ENCODE measurements around the gene SEPTIN2. TPM values are rescaled to one million over a fixed set of nuclear protein-coding genes. Genes with fewer than 3 reads are reported as not detected.

SEPTIN2 gene
- total RNA-seq, 2 donors from 2014 or later, result 226 to 271 TPM

DNA sequence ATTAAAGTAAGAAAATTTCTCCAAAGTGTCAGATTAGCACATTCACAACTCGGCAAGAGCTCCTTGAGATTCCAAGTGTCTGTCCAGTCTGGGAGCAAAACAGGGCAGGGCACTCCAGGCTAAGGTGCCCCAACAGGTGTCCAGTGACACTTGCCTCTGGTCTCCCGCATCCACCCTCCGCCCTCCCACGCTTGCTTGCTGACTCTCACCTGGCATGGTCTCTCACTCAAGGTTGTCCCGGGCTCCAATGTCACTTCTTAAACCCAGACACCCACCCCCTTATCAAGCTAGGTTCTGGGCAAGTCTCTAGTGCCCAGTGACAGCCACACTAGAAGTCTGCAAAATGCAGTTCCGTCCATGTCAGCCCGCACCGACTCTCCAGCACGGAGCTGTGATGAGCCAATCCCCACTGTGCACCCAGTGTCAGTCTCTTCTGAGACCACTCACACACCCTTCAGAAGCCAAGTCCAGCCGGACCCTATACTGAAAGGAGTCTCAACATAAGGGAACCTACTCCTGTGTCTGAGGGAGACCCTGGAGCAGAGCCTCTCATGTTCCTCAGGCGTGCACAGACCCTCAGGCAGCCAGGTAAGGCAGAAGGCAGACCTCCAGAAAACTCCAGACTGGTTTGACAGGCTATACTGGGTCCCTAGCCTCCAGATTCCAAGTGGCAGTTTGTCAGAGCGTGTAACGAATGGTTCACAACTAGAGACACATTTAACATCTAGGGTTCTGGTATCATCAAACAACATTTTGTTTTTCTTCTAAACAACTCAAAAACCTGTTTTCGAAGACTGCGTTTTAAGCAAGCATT lies 45.8 kb upstream of the SEPTIN2 start:
- Histone ChIP-seq H3K27me3 (no peaks in the 10 kb centered on the region), H3K36me3 (replicated peaks in 1 of 2; ENCODE audit: insufficient read depth in 1 of 2, low read depth in 2 of 2) (peaks cover 0 to 15% of the 10 kb centered on the region in 2 donors), H3K4me3 (no peak overlapping the region), H3K27ac (peak overlapping the region in 2 of 4 donors; percentile 93 to 99), H3K9me3 (no peaks in the 10 kb centered on the region), H3K4me1 (peaks cover 59% of the 10 kb centered on the region)
- ATAC-seq (no peak), DNase-seq (peak in 3 of 4 donors; percentile 35 to 53 (median 37))
- WGBS, 2 donors, result 27 to 50% methylated on average over 15 of the region's 15 CpGs
- TF ChIP-seq POLR2A (IDR thresholded peaks at IDR 0.05) (no peak), CTCF (IDR thresholded peaks at IDR 0.05) (no peak)
- intact Hi-C loops (cut with DNase I), result no loop called here

GRCh38 chr2:241270531-241270930 lies 45.2 kb upstream of the SEPTIN2 start:
- intact Hi-C loops (cut with DNase I), result no loop called here
- H3K4me3 ChIP-seq, result peak overlapping the region in 1 of 2 donors; percentile 63
- H3K4me1 ChIP-seq, result peaks cover 59% of the 10 kb centered on the region
- DNase-seq, result no peak
- H3K27ac ChIP-seq, result peak overlapping the region in 3 of 4 donors; percentile 93 to 99 (median 99)
- peaks cover 0 to 10% of the 10 kb centered on the region in 2 donors for H3K36me3 ChIP-seq (replicated peaks in 1 of 2; ENCODE audit: insufficient read depth in 1 of 2, low read depth in 2 of 2)
- 11 to 19% methylated on average over 5 of the region's 5 CpGs for WGBS, 2 donors
- no peaks in the 10 kb centered on the region for H3K9me3 ChIP-seq
- no peaks in the 10 kb centered on the region for H3K27me3 ChIP-seq
- TF ChIP-seq POLR2A (IDR thresholded peaks at IDR 0.05) (no peak), CTCF (IDR thresholded peaks at IDR 0.05) (no peak)
- ATAC-seq, result no peak

DNA sequence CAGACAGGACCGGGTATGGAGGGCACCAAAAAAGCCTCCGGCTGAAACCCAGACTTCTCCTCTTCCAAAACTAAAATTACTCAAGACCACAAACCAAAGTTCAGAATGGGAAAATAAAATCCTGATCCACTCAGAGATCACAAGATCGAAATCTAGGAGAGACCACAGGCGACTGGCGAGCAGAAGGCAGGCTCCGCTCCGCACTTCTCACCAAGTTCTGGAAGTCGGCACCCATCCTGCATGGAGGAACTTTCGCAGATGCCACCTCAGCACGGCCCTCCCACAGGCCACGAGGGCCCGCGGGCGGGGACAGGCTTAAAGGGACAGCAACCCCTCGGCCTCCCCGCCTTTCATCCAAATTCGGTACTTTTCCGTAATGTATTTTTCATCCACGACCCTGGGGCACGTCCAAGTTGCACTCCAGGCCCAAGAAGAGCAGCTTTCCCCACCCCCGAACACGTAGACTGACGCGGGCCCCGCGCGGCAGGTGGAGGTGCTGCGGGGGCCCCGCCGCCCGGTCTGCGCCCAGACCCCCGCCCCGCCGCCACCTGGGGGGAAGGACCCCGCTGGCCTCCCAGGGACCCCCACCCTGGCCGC lies 43.9 kb upstream of the SEPTIN2 start:
- 1% methylated on average over 18 to 37 of the region's 37 CpGs for WGBS, 2 donors
- no peaks in the 10 kb centered on the region for H3K9me3 ChIP-seq
- H3K4me1 ChIP-seq, result peaks cover 59% of the 10 kb centered on the region
- intact Hi-C loops (cut with DNase I), result no loop called here
- peak; percentile 88 to 93 (median 92) for DNase-seq
- peak in 1 of 7 experiments; percentile 18 for TF ChIP-seq CTCF (IDR thresholded peaks at IDR 0.05)
- TF ChIP-seq POLR2A (IDR thresholded peaks at IDR 0.05), result peak; percentile 48 to 84 (median 77)
- no peaks in the 10 kb centered on the region for H3K27me3 ChIP-seq
- peaks cover 0 to 3% of the 10 kb centered on the region in 2 donors for H3K36me3 ChIP-seq (replicated peaks in 1 of 2; ENCODE audit: insufficient read depth in 1 of 2, low read depth in 2 of 2)
- peak overlapping the region; percentile 93 to 99 (median 97) for H3K27ac ChIP-seq
- peak; percentile 83 for ATAC-seq
- H3K4me3 ChIP-seq, result peak overlapping the region; percentile 63 to 88

GRCh38 chr2:241272303-241273209 lies 43.2 kb upstream of the SEPTIN2 start:
- Histone ChIP-seq H3K36me3 (replicated peaks in 1 of 2; ENCODE audit: insufficient read depth in 1 of 2, low read depth in 2 of 2) (peaks cover 0 to under 1% of the 10 kb centered on the region in 2 donors), H3K4me3 (peak overlapping the region; percentile 63 to 88), H3K4me1 (peaks cover 54% of the 10 kb centered on the region), H3K9me3 (no peaks in the 10 kb centered on the region), H3K27me3 (no peaks in the 10 kb centered on the region), H3K27ac (peak overlapping the region; percentile 93 to 99 (median 97))
- DNase-seq, result peak; percentile 57 to 77 (median 64)
- intact Hi-C loops (cut with DNase I), result no loop called here
- 0% methylated on average over 9 to 79 of the region's 102 CpGs for WGBS, 2 donors
- peak; percentile 65 for ATAC-seq
- TF ChIP-seq POLR2A (IDR thresholded peaks at IDR 0.05) (peak; percentile 16 to 28 (median 25)), CTCF (IDR thresholded peaks at IDR 0.05) (no peak)
